HepG2 (cell line): Measurements from ENCODE around the gene DSTN. TPM values are rescaled to one million over a fixed set of nuclear protein-coding genes. Genes with fewer than 3 reads are reported as not detected.

ENCODE experiments used
- AKAP8 ChIP-seq: sonication (generic); formaldehyde crosslinking; IDR thresholded peaks from 2 replicates; pipeline ENCODE4 v1.5.1; 2020; ENCODE audit warnings: mild to moderate bottlenecking, missing genetic modification reagents
- ASH2L ChIP-seq: fragments of 300-600, 200-600 bp; sonication (generic); IDR thresholded peaks from 2 replicates; pipeline ENCODE4 v1.7.0; 2017; ENCODE audit warnings: low read depth, mild to moderate bottlenecking, moderate library complexity, mixed read lengths, low read length; ENCODE audit not compliant: insufficient read length
- ESRRA ChIP-seq: sonication (generic); formaldehyde crosslinking; IDR thresholded peaks from 2 replicates; pipeline ENCODE4 v1.5.1; 2020; ENCODE audit warnings: mild to moderate bottlenecking, low read depth, missing genetic modification reagents
- FOSL2 ChIP-seq: sonication (generic); formaldehyde crosslinking; IDR thresholded peaks from 2 replicates; pipeline ENCODE4 v1.4.0; 2020; ENCODE audit warnings: missing genetic modification reagents
- HCFC1 ChIP-seq: fragments of 150-350 bp; IDR thresholded peaks from 2 replicates; pipeline ENCODE4 v1.6.1; 2014; ENCODE audit warnings: low read depth, low read length
- POLR2AphosphoS5 ChIP-seq: IDR thresholded peaks from 2 replicates; pipeline ENCODE4 v1.6.1; 2012; ENCODE audit warnings: low read depth, low read length
- polyA plus RNA-seq, 8 experiments: library from polyadenylated mRNA; depleted of rRNA in 3 of 8; stranded (reverse) in 7 of 8; unstranded in 1 of 8; fragments of >200 nt; fragmentation: Illumina TruSeq in 4 of 8; extraction: Trizol in 4 of 8; gene quantifications; 2 replicates each; pipeline versions ENCODE4 v1.2.1 to v1.2.3, GENCODE V29; 2011 to 2016; ENCODE audit warnings: low read depth in 4 of 8, missing spikeins in 1 of 8, mixed read lengths in 1 of 8; ENCODE audit not compliant: insufficient read depth in 1 of 8
- total RNA-seq, 5 experiments: library from RNA; depleted of rRNA; stranded (reverse); fragments of >200 nt; fragmentation: Illumina TruSeq; extraction: Trizol; gene quantifications; 2 replicates each; pipeline ENCODE4 v1.2.3, GENCODE V29; 2016; ENCODE audit warnings: low read depth in 1 of 5
- TF ChIP-seq, protein P1 (sequence below): sonication (generic); formaldehyde crosslinking; IDR thresholded peaks from 2 replicates; pipeline ENCODE4 v1.9.0; 2021; ENCODE audit warnings: missing genetic modification reagents, borderline replicate concordance
- TF ChIP-seq, protein P2 (sequence below): conservative IDR thresholded peaks from 2 replicates; pipeline ENCODE4 v1.6.1; 2018; ENCODE audit warnings: missing genetic modification reagents
- TF ChIP-seq, protein P3 (sequence below): sonication (generic); formaldehyde crosslinking; IDR thresholded peaks from 2 replicates; pipeline ENCODE4 v1.4.0; 2020; ENCODE audit warnings: missing genetic modification reagents
- TF ChIP-seq, protein P4 (sequence below), 2 experiments: sonication (generic) in 1 of 2; formaldehyde crosslinking in 1 of 2; IDR thresholded peaks; 2 replicates each; pipeline versions ENCODE4 v1.4.0 to v1.6.1; 2016 to 2020; ENCODE audit warnings: borderline replicate concordance in 1 of 2, low read depth in 1 of 2, mild to moderate bottlenecking in 1 of 2, missing genetic modification reagents in 1 of 2
- TF ChIP-seq, protein P5 (sequence below): sonication (generic); formaldehyde crosslinking; IDR thresholded peaks from 2 replicates; pipeline ENCODE4 v1.4.0; 2020; ENCODE audit warnings: missing genetic modification reagents
- TF ChIP-seq, protein P6 (sequence below): sonication (generic); formaldehyde crosslinking; IDR thresholded peaks from 2 replicates; pipeline ENCODE4 v1.8.1; 2023; ENCODE audit warnings: mild to moderate bottlenecking, missing genetic modification reagents, borderline replicate concordance
- TF ChIP-seq, protein P7 (sequence below): sonication (generic); formaldehyde crosslinking; IDR thresholded peaks from 2 replicates; pipeline ENCODE4 v1.8.1; 2023; ENCODE audit warnings: missing genetic modification reagents, mild to moderate bottlenecking, borderline replicate concordance

DSTN gene
- total and polyA plus RNA-seq, 2 of the 13 experiments (the other 11 are each of a cell fraction or from before 2014, with no cell fraction given): 27.6 to 106 TPM

DNA sequence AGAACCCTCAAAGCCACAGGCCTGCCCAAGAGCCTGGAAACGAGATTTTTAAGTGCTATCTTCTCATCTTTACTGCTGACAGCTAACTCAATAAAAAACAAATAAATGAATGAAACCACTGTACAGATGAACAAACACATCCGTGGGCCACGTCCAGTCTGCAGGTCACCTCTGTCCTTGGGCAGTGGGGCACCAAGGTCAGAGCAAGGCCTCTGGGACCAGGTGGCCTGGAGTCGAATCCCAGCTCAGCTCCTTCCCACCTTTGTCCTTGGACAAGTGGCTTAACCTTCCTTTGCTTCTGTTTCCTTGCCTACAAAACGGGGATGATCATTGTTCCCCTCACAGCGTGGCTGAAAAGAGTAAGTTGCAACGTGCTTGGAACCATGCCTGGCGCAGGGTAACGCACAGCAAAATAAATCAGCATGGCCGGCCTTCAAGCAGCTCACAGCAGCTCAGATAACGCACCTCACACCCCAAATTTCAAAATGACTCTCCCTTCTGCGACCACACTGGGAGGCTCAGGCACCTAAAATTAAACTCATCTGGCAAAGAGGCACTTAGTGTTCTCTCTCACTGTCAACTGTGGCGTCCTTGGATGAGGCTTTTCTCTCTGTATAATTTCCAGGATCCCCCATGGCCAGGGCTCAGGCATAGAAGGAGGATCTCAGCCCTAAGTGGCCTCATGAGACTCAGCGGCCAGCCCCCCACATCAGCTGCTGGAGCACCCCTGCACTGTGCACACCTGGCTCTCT is 76.5 kb downstream of the DSTN start (continued):
- TF ChIP-seq, protein P1, sequence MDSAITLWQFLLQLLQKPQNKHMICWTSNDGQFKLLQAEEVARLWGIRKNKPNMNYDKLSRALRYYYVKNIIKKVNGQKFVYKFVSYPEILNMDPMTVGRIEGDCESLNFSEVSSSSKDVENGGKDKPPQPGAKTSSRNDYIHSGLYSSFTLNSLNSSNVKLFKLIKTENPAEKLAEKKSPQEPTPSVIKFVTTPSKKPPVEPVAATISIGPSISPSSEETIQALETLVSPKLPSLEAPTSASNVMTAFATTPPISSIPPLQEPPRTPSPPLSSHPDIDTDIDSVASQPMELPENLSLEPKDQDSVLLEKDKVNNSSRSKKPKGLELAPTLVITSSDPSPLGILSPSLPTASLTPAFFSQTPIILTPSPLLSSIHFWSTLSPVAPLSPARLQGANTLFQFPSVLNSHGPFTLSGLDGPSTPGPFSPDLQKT (CRISPR knock-in tag): no peak
- TF ChIP-seq, protein P2, sequence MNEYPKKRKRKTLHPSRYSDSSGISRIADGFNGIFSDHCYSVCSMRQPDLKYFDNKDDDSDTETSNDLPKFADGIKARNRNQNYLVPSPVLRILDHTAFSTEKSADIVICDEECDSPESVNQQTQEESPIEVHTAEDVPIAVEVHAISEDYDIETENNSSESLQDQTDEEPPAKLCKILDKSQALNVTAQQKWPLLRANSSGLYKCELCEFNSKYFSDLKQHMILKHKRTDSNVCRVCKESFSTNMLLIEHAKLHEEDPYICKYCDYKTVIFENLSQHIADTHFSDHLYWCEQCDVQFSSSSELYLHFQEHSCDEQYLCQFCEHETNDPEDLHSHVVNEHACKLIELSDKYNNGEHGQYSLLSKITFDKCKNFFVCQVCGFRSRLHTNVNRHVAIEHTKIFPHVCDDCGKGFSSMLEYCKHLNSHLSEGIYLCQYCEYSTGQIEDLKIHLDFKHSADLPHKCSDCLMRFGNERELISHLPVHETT (CRISPR knock-in tag): peak; percentile 19; the same call in 1 of the 2 replicates
- no peak for TF ChIP-seq ASH2L
- TF ChIP-seq, protein P3, sequence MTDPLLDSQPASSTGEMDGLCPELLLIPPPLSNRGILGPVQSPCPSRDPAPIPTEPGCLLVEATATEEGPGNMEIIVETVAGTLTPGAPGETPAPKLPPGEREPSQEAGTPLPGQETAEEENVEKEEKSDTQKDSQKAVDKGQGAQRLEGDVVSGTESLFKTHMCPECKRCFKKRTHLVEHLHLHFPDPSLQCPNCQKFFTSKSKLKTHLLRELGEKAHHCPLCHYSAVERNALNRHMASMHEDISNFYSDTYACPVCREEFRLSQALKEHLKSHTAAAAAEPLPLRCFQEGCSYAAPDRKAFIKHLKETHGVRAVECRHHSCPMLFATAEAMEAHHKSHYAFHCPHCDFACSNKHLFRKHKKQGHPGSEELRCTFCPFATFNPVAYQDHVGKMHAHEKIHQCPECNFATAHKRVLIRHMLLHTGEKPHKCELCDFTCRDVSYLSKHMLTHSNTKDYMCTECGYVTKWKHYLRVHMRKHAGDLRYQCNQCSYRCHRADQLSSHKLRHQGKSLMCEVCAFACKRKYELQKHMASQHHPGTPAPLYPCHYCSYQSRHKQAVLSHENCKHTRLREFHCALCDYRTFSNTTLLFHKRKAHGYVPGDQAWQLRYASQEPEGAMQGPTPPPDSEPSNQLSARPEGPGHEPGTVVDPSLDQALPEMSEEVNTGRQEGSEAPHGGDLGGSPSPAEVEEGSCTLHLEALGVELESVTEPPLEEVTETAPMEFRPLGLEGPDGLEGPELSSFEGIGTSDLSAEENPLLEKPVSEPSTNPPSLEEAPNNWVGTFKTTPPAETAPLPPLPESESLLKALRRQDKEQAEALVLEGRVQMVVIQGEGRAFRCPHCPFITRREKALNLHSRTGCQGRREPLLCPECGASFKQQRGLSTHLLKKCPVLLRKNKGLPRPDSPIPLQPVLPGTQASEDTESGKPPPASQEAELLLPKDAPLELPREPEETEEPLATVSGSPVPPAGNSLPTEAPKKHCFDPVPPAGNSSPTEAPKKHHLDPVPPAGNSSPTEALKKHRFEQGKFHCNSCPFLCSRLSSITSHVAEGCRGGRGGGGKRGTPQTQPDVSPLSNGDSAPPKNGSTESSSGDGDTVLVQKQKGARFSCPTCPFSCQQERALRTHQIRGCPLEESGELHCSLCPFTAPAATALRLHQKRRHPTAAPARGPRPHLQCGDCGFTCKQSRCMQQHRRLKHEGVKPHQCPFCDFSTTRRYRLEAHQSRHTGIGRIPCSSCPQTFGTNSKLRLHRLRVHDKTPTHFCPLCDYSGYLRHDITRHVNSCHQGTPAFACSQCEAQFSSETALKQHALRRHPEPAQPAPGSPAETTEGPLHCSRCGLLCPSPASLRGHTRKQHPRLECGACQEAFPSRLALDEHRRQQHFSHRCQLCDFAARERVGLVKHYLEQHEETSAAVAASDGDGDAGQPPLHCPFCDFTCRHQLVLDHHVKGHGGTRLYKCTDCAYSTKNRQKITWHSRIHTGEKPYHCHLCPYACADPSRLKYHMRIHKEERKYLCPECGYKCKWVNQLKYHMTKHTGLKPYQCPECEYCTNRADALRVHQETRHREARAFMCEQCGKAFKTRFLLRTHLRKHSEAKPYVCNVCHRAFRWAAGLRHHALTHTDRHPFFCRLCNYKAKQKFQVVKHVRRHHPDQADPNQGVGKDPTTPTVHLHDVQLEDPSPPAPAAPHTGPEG (CRISPR knock-in tag): no peak
- TF ChIP-seq HCFC1: no peak
- TF ChIP-seq AKAP8 (CRISPR knock-in tag): peak; percentile 42; the same call in 1 of the 2 replicates
- no peak for TF ChIP-seq FOSL2 (CRISPR knock-in tag)
- TF ChIP-seq POLR2AphosphoS5: no peak; the same call in 1 of the 2 replicates
- TF ChIP-seq ESRRA (CRISPR knock-in tag): peak; percentile 97
- TF ChIP-seq, protein P4, sequence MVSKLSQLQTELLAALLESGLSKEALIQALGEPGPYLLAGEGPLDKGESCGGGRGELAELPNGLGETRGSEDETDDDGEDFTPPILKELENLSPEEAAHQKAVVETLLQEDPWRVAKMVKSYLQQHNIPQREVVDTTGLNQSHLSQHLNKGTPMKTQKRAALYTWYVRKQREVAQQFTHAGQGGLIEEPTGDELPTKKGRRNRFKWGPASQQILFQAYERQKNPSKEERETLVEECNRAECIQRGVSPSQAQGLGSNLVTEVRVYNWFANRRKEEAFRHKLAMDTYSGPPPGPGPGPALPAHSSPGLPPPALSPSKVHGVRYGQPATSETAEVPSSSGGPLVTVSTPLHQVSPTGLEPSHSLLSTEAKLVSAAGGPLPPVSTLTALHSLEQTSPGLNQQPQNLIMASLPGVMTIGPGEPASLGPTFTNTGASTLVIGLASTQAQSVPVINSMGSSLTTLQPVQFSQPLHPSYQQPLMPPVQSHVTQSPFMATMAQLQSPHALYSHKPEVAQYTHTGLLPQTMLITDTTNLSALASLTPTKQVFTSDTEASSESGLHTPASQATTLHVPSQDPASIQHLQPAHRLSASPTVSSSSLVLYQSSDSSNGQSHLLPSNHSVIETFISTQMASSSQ (IDR thresholded peaks at IDR 0.05; ENCODE audit: low read depth): no peak
- TF ChIP-seq, protein P4 (CRISPR knock-in tag; IDR thresholded peaks at IDR 0.05; ENCODE audit: borderline replicate concordance): no peak
- TF ChIP-seq, protein P5, sequence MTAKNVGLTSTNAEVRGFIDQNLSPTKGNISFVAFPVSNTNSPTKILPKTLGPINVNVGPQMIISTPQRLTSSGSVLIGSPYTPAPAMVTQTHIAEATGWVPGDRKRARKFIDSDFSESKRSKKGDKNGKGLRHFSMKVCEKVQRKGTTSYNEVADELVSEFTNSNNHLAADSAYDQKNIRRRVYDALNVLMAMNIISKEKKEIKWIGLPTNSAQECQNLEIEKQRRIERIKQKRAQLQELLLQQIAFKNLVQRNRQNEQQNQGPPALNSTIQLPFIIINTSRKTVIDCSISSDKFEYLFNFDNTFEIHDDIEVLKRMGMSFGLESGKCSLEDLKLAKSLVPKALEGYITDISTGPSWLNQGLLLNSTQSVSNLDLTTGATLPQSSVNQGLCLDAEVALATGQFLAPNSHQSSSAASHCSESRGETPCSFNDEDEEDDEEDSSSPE (CRISPR knock-in tag): no peak
- TF ChIP-seq, protein P6, sequence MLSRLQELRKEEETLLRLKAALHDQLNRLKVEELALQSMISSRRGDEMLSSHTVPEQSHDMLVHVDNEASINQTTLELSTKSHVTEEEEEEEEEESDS (CRISPR knock-in tag): no peak
- TF ChIP-seq, protein P7, sequence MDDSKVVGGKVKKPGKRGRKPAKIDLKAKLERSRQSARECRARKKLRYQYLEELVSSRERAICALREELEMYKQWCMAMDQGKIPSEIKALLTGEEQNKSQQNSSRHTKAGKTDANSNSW (CRISPR knock-in tag): no peak
